OCI-M1 (cell line): ENCODE results near the gene CCDC88C.

Experiments used
- DNase-seq: peaks from one replicate; lab custom pipeline; 2025; lab: John Stamatoyannopoulos, UW

CCDC88C gene

DNA sequence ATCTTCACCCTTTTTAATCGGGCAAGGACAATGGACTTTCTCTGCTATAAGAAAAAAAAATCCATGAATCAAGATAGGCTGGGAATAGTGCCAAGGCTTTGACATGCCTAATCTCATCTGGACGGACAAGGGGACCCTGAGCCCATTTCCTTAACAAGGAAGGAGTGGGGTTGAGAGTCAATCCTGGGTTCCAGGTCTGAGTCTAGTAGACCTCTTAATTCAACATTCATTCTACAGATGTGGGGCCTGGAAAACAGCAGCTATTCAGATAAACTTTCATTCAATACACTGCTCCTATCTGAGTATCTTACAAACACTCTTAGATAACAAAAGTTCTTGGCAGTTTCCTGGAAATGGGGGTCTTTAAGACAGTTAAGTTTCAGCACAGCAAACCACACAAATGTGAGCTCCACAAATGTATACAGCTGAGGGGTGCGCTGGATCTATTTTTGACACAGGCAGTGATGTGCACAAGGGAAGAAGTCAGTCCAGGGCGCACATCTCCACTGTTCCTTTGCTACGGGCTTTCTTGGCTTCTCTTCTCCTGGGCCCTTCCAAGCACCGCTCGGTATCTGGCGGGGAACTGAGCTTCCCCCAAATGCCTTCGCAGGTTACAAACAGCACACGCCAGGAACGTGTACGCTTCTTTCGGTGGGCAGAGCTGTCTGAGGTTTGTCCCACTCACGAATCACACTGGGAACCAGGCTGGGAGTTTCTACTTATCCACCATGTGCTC, 90.9 kb downstream of the CCDC88C start:
- DNase-seq = peak; percentile 44

DNA sequence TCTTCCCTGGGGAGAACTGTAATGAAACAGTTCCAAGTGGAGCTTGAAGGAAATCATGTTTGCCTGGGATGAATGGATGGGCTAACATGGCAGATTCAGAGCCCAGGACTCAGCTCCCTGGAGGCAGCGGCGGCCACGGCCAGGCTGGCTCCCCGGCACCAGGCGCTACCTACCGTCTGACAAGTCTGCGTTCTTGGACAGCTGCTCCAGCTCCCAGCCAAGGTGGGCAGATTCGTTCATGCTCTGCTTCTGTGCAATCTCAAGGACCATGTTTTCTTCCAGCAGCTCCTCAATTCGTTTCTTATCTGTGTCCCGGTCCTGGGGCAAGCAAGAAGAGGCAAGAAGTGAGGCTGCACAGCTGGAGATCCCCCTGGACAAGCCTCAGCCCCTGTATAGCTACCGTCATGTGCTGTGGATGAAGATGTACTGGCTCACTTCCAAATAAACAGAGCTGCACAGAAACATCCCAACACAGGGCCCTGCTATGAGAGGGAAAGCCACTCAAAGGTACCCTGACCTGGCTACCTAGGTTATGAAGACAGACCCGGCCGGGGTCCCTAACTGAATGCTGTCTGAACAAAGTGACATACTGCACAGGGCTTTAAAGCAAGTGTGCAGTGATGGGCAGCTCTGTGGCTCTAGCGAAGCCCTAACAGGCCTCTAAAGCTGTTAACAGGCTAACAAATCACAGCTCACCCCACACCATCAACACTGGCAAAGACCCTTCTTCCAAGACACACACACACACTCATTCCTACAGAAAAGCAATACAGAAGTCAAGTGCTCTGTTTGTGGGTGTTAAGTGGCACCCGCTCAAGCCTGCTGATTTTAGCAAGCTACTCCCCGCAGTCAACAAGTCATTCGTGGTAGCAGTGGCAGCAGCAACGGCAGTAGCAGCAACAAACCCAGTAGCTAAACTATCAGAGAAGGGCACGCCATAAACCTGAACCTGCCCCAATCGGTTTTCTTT, 92.7 kb downstream of the CCDC88C start:
- DNase-seq = no peak

DNA sequence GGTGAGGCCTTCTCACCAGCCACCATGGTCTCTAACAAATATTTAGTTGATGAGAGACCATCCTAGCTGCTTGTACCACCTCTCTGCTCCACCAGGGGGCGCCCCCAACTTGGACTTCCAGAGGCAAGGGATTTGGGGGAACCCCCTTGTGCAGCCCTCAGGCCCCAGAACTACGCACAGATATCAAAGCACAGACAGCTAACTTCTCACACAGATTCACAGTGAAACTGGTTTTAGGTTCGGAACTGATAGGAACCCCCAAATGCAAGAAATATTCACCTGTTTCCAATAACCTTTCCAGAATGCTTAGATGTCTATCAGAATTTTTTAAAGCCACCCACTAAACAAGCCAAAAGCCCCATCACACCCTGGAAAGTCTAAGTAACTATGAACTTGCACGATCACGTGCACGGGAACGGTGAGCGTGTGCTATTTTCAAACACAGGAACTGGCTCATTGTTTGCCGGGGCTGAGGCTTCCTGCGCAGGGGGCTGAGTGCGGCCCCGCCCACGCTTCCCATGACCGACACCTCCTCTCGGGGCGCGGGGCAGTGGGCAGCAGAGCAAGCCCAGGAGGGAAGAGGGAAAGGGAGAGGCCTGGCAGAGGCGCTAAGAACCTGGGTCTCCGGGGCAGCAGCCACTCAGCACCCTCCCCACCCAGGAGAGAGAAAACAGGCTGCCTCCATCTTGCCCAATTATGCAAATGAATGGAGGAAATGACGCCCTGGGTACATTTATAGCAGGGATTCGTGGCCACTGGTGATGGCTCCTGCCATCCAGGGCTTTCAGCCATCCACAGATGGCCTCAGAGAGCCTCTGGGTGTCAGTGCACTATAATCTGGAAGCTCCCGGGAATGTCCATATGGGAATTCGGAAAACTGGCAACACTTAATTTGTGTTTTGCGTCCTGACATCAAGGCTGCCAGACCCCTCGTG, 93.7 kb downstream of the CCDC88C start:
- DNase-seq = peak; percentile 70

DNA sequence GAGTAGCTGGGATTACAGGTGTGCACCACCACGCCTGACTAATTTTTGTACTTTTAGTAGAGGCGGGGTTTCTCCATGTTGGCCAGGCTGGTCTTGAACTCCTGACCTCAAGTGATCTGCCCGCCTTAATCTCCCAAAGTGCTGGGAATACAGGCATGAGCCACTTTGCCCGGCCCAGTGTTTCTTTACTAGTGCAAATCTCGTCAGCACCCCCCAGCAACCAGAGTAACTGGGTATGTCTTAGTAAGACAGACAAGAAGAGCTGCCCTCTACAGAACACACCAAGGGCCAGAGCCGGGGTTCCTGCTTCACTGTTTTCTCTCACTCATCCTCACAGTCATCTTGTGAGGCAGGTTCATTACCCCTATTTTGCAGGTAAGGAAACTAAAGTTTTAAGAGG, 94.6 kb downstream of the CCDC88C start:
- DNase-seq = no peak

DNA sequence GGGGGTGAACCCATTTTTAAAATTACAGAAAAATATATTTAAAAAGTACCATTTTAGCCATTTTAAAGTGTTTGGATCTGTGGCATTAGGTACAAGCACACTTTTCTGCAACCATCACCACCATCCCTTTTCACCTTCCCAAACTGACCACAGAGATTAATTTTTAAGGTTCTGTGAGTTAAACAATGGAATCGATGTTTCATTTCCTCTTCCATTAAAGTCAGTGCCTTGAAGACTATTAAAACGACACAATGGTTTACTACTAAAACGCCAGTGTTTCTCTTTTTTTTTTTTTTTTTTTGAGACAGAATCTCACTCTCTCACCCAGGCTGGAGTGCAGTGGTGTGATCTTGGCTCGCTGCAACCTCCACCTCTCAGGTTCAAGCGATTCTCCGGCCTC, 95.0 kb downstream of the CCDC88C start:
- no peak for DNase-seq

DNA sequence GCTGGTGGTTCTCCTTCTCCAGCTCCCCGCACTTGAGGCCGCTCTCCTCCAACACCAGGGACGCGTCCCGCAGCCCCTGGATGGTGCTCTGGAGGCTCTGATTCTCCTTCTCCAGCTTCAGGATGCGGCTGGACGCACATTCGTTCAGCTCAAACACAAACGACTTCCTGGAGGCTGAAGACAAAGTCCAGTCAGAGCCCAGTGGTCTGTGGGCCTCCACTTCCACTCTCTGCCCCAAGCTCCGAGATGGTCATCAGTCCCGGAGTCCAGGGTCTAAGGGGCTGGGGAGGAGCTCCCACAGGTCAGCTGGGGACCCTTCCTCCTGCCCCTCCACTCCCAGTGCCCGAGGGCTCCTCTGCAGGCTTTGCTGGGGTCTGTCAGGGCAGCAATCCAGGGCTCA, 96.5 kb downstream of the CCDC88C start:
- no peak for DNase-seq

DNA sequence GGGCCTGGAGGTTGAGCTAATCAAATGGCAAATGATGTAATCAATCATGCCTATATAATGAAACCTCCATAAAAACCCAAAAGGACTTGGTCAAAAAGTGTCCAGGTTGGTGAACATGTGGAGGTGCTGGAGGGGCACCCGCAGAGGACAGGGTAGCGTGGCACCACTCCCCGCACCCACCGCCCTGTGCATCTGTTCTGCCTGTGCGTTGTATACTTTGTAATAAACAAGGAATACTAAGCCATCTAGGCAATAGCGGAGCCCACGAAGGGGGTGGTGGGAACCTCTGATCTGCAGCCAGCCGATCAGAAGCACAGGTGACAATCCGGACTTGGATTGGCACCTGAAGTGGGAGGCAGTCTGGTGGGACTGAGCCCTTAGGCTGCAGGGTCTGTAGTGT, 97.4 kb downstream of the CCDC88C start:
- no peak for DNase-seq

DNA sequence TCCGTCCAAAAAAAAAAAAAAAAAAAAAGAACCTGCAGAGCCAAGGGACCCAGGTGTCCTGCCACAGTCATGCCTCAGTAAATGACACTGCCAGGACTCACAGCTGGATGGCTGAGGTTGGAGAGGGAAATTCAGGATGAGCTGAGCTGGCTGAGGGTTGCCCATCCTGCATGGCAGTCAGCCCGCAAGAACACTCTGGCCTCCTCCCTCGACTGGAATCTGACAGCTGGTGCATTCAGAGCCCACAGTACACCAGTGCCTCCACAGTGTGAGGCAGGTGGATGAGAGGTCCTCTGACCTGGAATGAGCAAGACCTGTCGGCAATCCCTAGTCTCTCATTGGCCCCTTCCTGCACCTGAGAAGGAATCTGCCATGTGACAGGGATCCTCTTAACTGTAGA, 98.7 kb downstream of the CCDC88C start:
- no peak for DNase-seq

DNA sequence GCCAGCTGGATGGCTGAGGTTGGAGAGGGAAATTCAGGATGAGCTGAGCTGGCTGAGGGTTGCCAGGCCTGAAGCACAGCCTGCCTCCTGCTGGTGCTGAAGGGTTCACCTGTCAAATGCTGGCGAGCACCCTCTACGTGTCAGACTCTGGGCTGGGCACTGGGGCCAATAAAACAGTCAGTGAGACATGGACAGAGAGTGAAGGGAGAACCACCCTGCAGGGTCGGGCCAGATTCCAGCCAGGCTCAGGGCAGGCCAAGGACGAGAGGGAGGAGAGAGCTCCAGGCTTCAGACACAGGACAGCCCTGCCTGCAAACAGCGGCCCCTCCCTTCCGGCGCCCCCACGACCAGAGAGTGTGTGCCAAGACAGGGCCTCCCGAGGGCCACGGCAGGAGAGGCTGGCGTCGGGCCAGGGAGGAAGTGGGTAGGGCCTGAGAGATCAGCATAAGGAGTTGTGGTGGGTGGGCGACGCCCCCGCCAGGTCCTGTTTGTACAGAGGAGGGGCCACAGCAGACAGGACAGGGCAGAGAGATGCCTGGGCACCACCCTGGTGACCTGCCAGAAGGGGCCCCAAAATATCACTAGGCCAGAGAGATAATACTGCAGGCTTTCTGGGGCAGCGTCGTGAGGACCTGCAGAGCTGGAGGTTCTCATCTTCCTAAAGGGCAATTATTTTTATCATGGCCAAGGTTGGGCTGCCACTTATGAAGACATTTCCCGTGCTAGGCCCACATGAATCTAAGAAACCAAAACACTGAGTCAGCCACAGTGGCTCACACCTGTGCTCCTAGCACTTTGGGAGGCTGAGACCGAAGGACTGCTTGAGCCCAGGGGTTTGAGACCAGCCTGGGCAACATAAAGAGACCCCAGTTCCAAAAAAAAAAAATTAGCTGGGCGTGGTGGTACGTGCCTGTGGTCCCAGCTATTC, 100.0 kb downstream of the CCDC88C start:
- peak; percentile 76 for DNase-seq

DNA sequence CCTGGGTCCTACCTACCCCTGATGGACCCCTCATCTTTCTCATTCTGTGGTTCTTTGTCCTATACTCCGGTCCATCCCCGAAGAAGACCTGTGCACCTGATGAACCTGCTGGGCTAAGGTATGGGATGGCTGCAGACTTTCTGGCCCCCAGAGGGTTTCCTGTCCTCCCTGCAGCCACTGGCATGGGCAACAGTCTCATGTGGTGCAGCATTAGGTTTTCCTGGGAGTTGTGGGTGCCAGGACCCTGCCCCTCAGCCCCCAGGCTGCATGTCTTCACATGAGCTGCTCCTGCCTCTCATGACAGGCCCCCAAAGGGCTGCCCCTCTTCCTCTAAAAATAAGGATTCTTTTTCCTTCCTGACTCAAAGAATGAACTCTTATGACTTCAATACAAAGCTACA, 100.9 kb downstream of the CCDC88C start:
- no peak for DNase-seq

DNA sequence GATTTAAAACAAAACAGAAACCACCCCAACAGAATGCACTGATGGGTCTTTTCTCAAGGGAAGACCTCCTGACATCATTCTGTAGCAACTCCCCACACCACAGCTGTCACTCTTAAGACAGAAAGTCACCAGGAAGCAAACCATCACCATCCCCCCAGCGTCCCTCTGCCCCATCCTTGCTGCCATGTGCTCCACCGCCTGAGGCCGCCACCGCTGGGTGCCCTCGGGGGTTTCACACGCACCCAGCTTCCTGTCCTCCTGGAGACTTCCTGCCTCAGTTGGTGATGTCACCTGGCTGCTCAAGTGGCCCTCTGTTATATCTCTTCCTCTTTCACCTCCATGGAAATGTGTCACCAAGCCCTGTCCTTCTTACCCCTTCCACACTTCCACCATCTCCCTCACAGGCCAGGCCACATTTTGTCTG, 101.8 kb downstream of the CCDC88C start:
- DNase-seq = no peak

DNA sequence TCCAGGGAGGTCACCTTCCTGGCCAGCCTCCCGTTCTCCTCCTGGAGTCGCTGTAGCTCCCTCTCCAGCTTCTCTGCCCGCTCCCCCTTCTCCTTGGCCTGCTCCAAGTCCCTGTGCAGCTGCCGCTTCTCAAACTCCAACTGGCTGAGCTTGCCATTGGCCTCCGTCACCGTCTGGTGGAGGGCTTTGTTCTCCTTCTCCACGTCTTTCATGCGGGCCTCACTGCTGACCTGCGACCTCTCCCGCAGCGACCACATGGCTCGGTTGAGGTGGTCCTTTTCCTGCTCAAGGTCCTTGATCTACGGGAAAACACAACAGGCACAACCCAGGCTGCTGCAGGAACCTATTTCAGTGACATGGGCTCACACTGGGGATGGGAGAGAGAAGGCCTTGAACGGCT, 103.8 kb downstream of the CCDC88C start:
- DNase-seq = no peak

DNA sequence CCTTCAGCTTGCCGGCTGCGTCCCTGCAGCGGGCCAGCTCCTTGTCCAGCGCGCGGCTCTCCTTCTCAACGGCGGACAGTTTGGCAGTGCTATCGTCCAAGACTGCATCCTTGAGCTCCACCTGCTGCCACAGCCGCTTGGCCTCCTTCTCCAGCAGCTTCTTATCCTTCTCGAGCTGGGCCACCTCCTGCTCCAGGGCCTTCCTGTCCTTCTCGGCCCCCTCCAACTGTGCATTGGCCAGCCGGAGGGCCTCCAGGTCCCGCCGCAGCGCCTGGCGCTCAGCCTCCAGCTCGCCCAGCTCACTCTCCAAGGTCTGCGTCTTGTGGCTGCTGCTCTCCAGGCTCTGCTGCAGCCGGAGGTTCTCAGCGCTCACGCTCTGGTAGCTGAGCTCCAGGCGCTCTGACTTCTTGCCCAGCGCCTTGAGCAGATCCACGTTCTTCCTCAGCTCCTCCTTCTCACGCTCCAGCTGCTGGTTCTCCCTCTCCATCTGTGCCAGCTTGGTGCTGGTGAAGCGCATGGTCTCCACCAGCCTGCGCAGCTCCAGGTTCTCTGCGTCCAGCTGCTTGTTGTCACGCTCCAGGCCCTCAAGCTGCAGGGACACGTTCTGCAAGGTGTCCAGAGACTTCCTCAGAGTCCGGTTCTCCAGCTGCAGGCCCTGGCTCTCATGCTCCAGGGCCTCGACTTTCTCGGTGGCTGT, 104.3 kb downstream of the CCDC88C start:
- DNase-seq = no peak

DNA sequence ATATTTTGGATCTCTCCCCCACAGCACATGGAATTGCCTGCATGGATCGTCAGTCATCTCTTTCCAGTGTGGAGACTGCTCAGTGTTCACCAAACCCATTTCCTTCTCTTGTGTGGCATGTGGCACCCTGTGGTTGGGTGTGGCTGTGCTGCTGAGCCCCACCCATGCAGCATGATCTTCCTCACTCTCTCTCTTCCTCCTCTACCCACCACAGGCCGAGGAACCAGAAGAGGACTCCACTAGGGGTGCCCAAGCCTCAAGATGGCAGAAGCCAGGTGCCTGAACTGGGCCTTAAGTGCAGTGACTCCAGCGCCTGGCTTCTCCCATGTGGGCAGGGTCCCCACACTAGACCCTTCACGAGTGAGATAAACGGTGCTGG, 106.3 kb downstream of the CCDC88C start:
- DNase-seq = no peak

DNA sequence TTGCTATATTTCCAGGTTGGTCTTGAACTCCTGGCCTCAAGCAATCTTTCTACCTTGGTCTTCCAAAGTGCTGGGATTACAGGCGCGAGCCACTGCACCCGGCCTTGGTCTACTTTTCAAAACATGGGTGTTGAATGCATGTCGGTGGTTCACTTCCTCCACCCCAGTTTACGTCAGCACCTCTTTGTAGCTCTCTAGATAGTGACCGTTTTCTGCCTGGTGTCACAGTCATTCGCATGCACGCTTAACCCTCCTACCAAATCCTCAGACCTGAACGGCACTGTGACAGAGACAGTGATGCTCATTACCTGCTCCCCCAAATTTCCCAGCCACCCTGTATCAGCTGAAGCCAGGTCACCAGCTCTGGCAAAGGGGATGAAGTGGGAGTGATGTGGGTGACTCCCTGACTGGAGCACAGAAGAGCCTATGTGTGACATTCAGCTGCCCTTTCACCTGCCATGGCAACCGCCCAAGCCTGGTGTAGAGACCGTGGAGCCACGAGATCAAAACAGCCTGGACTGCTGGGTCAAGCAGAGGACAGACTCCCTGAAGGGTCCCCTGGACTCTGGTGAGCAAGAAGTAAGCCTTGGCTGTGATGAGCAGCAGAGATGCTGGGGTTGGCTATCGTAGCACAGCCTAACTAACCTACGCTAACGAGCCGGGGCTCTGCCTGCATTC, 106.9 kb downstream of the CCDC88C start:
- no peak for DNase-seq

DNA sequence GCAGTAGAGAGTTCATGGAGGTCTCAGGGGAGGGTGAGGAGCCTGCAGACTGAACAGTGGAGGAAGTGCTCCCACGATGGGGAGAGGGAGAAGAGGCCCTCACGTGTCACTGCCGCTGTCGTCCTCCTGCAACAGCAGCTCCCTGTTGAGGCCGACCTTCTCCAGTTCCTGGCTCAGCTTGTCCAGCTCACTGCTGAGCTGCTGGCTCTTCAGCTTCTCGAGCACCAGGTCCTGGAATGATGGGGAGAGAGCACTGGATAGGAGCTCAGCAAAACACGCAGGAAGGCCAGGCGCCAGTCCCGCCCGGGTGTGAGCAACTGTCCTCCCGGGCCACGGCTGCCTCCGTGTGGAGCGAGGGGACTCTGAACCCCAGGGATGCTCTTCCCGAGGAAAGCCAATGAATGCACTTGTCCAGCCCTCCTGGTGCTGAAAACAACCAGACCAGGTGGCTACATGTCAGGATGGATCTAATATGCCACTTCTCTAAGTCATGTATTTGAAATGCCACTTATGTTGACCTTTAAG, 107.8 kb downstream of the CCDC88C start:
- DNase-seq = no peak

DNA sequence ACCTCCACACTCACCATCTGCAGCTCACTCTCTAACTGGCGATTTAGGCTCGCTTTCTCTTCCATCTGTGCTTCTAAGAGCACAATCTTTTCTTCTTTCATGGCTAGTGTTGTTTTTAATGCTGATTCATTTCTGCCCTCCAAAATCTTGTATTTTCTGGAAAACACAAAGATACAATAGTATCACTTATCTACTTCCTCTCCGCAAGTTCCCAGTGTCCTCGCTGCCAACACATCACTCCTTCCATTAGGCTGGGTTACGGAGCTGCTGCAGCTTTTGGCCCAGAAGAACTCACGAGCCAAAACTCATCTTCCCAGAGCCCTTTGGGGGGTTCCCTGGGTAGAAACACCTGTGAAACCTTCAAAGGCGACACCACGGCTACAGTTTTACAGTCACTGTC, 109.3 kb downstream of the CCDC88C start:
- no peak for DNase-seq

DNA sequence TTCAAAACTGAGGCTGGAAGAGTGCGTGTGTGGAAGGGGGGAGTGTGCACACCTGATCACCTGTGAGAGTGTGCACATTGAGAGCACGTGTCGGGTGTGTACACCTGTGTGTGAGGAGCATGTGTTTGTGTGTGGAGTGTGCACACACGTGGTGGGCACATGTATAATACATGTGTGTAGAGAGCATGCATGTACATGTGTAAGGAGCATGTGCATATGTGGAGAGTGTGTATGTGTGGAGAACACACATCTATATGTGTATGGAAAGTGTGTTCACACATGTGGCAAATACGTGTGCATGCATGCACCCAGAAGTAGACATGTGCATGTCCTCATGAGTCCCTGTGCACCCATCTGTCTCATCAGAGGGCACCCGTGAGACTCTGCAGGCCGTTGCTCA, 110.0 kb downstream of the CCDC88C start:
- no peak for DNase-seq

DNA sequence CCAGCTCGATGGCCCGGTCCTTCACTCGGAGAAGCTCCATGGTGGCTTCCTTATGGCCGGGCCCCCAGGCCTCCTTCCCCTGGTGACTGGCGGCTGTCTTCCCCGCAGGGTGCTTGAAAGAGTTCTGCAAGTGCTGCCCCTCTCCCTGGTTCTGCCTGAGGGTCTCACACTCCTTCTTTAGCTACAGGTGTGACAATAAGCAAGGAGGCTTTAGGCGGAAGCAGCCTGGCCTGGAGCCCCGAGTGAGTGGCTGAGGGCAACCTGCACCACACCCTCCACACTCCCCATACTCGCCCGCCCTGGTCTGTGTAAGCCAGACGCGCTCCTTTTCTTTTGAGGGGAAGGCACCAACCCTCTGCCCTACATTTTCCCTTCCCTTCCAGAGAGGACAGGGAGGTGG, 110.6 kb downstream of the CCDC88C start:
- DNase-seq = no peak

DNA sequence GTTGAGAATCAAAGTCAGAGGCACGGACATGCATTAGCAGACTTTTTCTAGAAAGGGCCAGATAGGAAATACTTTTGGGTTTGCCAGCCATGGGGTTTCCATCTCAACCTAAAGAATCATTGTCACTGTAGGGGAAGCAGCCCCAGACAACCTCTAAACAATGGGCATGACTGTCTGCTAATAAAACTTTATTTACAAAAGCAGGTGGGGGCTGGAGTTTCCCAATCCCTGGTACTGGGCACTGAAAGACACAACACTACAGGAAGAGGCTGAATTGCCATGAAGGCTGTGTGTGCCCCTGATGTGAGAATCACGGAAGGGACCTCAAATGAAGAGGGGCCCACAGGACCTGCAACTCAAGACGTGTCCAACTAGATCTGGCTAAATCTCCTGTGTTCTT, 111.1 kb downstream of the CCDC88C start:
- no peak for DNase-seq
